WTC11 (cell line): Measurements from ENCODE around the gene XRCC1. TPM values are rescaled to one million over a fixed set of nuclear protein-coding genes. Genes with fewer than 3 reads are reported as not detected.

Source experiments
- ATAC-seq: fragments of 200-7000 bp; cut with Tn5 transposase; 2 replicates; pipeline ENCODE4 v1.10.0; 2021; ENCODE audit warnings: mild to moderate bottlenecking, moderate library complexity
- CTCF ChIA-PET: fragments of 300-600 bp; sonication (Branson Sonifier 250); formaldehyde crosslinking; loops from one replicate; lab custom pipeline; 2021; ENCODE audit warnings: antibody characterized with exemption; lab: Charles Lee
- POLR2A ChIA-PET: fragments of 350-600 bp; sonication (Branson Sonifier 250); formaldehyde crosslinking; loops from one replicate; lab custom pipeline; 2021; ENCODE audit warnings: antibody characterized with exemption; lab: Charles Lee
- DNase-seq: peaks from one replicate; pipeline ENCODE4 v3.0.0; 2021; ENCODE audit warnings: low spot score
- H3K27ac Mint-ChIP-seq: 2 replicates; pipeline ENCODE4 v1.8.0; 2021; ENCODE audit warnings: mixed read lengths
- H3K27me3 Mint-ChIP-seq: 2 replicates; pipeline ENCODE4 v1.8.0; 2021; ENCODE audit warnings: low read depth, mild to moderate bottlenecking, moderate library complexity, mixed read lengths
- H3K36me3 Mint-ChIP-seq: 2 replicates; pipeline ENCODE4 v1.8.0; 2021; ENCODE audit warnings: mixed read lengths
- H3K4me1 Mint-ChIP-seq: 2 replicates; pipeline ENCODE4 v1.8.0; 2022; ENCODE audit warnings: mixed read lengths
- H3K4me3 Mint-ChIP-seq: 2 replicates; pipeline ENCODE4 v1.8.0; 2021; ENCODE audit warnings: mild to moderate bottlenecking, moderate library complexity, mixed read lengths
- H3K9me3 Mint-ChIP-seq: 2 replicates; pipeline ENCODE4 v1.8.0; 2021; ENCODE audit warnings: mixed read lengths
- ETV6 ChIP-seq: sonication (generic); formaldehyde crosslinking; IDR thresholded peaks from 2 replicates; pipeline ENCODE4 v1.8.1; 2022; ENCODE audit warnings: mild to moderate bottlenecking, missing genetic modification reagents
- FOXP1 ChIP-seq: sonication (generic); formaldehyde crosslinking; IDR thresholded peaks from 2 replicates; pipeline ENCODE4 v1.8.0; 2022; ENCODE audit warnings: missing genetic modification reagents, mild to moderate bottlenecking, moderate library complexity, borderline replicate concordance
- HMGA2 ChIP-seq: fragments of 250-450 bp; sonication (Bioruptor Pico); IDR thresholded peaks from 2 replicates; pipeline ENCODE4 v1.4.0; 2021; ENCODE audit warnings: mild to moderate bottlenecking, moderate library complexity
- IRF2 ChIP-seq: sonication (generic); formaldehyde crosslinking; IDR thresholded peaks from 2 replicates; pipeline ENCODE4 v1.8.0; 2022; ENCODE audit warnings: low read depth, missing genetic modification reagents, borderline replicate concordance
- NR1H2 ChIP-seq: sonication (generic); formaldehyde crosslinking; IDR thresholded peaks from 2 replicates; pipeline ENCODE4 v1.9.0; 2021; ENCODE audit warnings: mild to moderate bottlenecking, moderate library complexity, missing genetic modification reagents
- ZBTB21 ChIP-seq: sonication (generic); formaldehyde crosslinking; IDR thresholded peaks from 2 replicates; pipeline ENCODE4 v1.8.1; 2023; ENCODE audit warnings: mild to moderate bottlenecking, missing genetic modification reagents, borderline replicate concordance
- total RNA-seq: library from RNA; stranded (reverse); gene quantifications from 3 replicates; pipeline ENCODE4 v1.2.3, GENCODE V29; 2021
- TF ChIP-seq, protein P1 (sequence below): sonication (generic); formaldehyde crosslinking; IDR thresholded peaks from 2 replicates; pipeline ENCODE4 v1.8.0; 2022; ENCODE audit warnings: mild to moderate bottlenecking, missing genetic modification reagents
- TF ChIP-seq, protein P2 (sequence below): sonication (generic); formaldehyde crosslinking; IDR thresholded peaks from 2 replicates; pipeline ENCODE4 v1.8.0; 2022; ENCODE audit warnings: mild to moderate bottlenecking, missing genetic modification reagents
- TF ChIP-seq, protein P3 (sequence below): fragments of 250-450 bp; sonication (Bioruptor Pico); IDR thresholded peaks from 2 replicates; pipeline ENCODE4 v1.9.0; 2021; ENCODE audit warnings: mild to moderate bottlenecking
- TF ChIP-seq, protein P4 (sequence below): sonication (generic); formaldehyde crosslinking; IDR thresholded peaks from 2 replicates; pipeline ENCODE4 v1.8.1; 2023; ENCODE audit warnings: mild to moderate bottlenecking, missing genetic modification reagents, moderate library complexity
- TF ChIP-seq, protein P5 (sequence below): fragments of 250-450 bp; sonication (Bioruptor Pico); IDR thresholded peaks from 2 replicates; pipeline ENCODE4 v1.9.0; 2021; ENCODE audit warnings: moderate library complexity, mild to moderate bottlenecking, inconsistent platforms, borderline replicate concordance
- TF ChIP-seq, protein P6 (sequence below): fragments of 200-600 bp; IDR thresholded peaks from 2 replicates; pipeline ENCODE4 v1.8.0; 2022; ENCODE audit warnings: antibody characterized with exemption
- TF ChIP-seq, protein P7 (sequence below): sonication (generic); formaldehyde crosslinking; conservative IDR thresholded peaks from 2 replicates; pipeline ENCODE4 v1.8.1; 2022; ENCODE audit warnings: mild to moderate bottlenecking, missing genetic modification reagents
- TF ChIP-seq, protein P8 (sequence below): sonication (generic); formaldehyde crosslinking; IDR thresholded peaks from 2 replicates; pipeline ENCODE4 v1.8.0; 2023; ENCODE audit warnings: missing genetic modification reagents, mild to moderate bottlenecking, borderline replicate concordance

XRCC1 gene
- total RNA-seq, 1 experiment from 2014 or later: 48.3 TPM

DNA sequence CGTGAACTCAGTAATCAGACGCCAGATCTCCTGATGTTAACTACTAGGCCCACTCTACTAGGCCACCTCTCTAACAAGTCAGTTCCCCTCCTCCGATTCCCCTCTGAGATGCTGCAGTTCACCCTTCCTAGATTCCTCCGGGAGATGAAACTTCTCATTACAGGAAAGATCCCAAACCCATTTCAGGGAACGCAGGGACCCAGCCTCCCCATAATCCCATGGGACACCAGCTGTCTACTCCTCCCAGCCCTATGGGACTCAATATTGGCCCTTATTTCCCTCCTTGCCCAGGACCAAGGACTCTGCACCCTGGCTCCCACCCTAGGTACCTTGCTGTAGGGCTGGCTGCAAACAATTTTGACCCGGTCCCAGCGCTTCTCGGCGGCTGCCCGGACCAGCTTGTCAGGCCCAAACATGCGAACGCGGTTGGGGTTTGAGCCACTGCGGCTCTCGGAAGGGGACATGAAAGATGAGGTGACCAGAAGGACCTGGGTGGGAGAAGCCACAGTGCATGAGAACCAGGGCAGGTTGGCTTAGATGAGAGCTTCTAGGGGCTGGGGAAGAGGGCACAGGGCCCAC lies 20.9 kb downstream of the XRCC1 start:
- no peaks in the 10 kb centered on the region for H3K9me3 Mint-ChIP-seq
- CTCF ChIA-PET: interaction anchor here (0.6 to 7.7 kb wide), 45 partner anchors 7 to 255 kb away, joined by 3 to 152 read pairs (median 7); partner anchors contain the start of genes ETHE1, IRGQ, PINLYP and XRCC1
- ATAC-seq (no peak), DNase-seq (no peak)
- peak overlapping the region; percentile 84; the same call in 1 of the 2 replicates for H3K27ac Mint-ChIP-seq
- no peaks in the 10 kb centered on the region for H3K27me3 Mint-ChIP-seq
- H3K4me1 Mint-ChIP-seq: peaks cover 7% of the 10 kb centered on the region
- no peak overlapping the region for H3K4me3 Mint-ChIP-seq
- H3K36me3 Mint-ChIP-seq: peaks cover 28% of the 10 kb centered on the region
- POLR2A ChIA-PET: interaction anchor here (1.6 to 1.8 kb wide), 2 partner anchors 19 to 21 kb away, joined by 6 to 8 read pairs; partner anchors contain the start of gene ZNF575
- no peak for TF ChIP-seq NR1H2
- TF ChIP-seq, protein P1, sequence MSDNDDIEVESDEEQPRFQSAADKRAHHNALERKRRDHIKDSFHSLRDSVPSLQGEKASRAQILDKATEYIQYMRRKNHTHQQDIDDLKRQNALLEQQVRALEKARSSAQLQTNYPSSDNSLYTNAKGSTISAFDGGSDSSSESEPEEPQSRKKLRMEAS: no peak
- TF ChIP-seq FOXP1 (CRISPR knock-in tag): no peak
- no peak for TF ChIP-seq ZBTB21 (CRISPR knock-in tag)
- TF ChIP-seq HMGA2 (CRISPR knock-in tag): no peak
- TF ChIP-seq, protein P2, sequence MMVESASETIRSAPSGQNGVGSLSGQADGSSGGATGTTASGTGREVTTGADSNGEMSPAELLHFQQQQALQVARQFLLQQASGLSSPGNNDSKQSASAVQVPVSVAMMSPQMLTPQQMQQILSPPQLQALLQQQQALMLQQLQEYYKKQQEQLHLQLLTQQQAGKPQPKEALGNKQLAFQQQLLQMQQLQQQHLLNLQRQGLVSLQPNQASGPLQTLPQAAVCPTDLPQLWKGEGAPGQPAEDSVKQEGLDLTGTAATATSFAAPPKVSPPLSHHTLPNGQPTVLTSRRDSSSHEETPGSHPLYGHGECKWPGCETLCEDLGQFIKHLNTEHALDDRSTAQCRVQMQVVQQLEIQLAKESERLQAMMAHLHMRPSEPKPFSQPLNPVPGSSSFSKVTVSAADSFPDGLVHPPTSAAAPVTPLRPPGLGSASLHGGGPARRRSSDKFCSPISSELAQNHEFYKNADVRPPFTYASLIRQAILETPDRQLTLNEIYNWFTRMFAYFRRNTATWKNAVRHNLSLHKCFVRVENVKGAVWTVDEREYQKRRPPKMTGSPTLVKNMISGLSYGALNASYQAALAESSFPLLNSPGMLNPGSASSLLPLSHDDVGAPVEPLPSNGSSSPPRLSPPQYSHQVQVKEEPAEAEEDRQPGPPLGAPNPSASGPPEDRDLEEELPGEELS (CRISPR knock-in tag): no peak
- TF ChIP-seq, protein P3, sequence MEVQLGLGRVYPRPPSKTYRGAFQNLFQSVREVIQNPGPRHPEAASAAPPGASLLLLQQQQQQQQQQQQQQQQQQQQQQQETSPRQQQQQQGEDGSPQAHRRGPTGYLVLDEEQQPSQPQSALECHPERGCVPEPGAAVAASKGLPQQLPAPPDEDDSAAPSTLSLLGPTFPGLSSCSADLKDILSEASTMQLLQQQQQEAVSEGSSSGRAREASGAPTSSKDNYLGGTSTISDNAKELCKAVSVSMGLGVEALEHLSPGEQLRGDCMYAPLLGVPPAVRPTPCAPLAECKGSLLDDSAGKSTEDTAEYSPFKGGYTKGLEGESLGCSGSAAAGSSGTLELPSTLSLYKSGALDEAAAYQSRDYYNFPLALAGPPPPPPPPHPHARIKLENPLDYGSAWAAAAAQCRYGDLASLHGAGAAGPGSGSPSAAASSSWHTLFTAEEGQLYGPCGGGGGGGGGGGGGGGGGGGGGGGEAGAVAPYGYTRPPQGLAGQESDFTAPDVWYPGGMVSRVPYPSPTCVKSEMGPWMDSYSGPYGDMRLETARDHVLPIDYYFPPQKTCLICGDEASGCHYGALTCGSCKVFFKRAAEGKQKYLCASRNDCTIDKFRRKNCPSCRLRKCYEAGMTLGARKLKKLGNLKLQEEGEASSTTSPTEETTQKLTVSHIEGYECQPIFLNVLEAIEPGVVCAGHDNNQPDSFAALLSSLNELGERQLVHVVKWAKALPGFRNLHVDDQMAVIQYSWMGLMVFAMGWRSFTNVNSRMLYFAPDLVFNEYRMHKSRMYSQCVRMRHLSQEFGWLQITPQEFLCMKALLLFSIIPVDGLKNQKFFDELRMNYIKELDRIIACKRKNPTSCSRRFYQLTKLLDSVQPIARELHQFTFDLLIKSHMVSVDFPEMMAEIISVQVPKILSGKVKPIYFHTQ: no peak
- TF ChIP-seq, protein P4, sequence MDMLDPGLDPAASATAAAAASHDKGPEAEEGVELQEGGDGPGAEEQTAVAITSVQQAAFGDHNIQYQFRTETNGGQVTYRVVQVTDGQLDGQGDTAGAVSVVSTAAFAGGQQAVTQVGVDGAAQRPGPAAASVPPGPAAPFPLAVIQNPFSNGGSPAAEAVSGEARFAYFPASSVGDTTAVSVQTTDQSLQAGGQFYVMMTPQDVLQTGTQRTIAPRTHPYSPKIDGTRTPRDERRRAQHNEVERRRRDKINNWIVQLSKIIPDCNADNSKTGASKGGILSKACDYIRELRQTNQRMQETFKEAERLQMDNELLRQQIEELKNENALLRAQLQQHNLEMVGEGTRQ: no peak
- TF ChIP-seq, protein P5, sequence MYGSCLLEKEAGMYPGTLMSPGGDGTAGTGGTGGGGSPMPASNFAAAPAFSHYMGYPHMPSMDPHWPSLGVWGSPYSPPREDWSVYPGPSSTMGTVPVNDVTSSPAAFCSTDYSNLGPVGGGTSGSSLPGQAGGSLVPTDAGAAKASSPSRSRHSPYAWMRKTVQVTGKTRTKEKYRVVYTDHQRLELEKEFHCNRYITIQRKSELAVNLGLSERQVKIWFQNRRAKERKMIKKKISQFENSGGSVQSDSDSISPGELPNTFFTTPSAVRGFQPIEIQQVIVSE (CRISPR knock-in tag): no peak
- TF ChIP-seq IRF2: no peak
- TF ChIP-seq, protein P6, sequence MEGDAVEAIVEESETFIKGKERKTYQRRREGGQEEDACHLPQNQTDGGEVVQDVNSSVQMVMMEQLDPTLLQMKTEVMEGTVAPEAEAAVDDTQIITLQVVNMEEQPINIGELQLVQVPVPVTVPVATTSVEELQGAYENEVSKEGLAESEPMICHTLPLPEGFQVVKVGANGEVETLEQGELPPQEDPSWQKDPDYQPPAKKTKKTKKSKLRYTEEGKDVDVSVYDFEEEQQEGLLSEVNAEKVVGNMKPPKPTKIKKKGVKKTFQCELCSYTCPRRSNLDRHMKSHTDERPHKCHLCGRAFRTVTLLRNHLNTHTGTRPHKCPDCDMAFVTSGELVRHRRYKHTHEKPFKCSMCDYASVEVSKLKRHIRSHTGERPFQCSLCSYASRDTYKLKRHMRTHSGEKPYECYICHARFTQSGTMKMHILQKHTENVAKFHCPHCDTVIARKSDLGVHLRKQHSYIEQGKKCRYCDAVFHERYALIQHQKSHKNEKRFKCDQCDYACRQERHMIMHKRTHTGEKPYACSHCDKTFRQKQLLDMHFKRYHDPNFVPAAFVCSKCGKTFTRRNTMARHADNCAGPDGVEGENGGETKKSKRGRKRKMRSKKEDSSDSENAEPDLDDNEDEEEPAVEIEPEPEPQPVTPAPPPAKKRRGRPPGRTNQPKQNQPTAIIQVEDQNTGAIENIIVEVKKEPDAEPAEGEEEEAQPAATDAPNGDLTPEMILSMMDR: no peak
- TF ChIP-seq ETV6 (CRISPR knock-in tag): no peak
- TF ChIP-seq, protein P7, sequence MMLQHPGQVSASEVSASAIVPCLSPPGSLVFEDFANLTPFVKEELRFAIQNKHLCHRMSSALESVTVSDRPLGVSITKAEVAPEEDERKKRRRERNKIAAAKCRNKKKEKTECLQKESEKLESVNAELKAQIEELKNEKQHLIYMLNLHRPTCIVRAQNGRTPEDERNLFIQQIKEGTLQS (CRISPR knock-in tag): no peak
- TF ChIP-seq, protein P8, sequence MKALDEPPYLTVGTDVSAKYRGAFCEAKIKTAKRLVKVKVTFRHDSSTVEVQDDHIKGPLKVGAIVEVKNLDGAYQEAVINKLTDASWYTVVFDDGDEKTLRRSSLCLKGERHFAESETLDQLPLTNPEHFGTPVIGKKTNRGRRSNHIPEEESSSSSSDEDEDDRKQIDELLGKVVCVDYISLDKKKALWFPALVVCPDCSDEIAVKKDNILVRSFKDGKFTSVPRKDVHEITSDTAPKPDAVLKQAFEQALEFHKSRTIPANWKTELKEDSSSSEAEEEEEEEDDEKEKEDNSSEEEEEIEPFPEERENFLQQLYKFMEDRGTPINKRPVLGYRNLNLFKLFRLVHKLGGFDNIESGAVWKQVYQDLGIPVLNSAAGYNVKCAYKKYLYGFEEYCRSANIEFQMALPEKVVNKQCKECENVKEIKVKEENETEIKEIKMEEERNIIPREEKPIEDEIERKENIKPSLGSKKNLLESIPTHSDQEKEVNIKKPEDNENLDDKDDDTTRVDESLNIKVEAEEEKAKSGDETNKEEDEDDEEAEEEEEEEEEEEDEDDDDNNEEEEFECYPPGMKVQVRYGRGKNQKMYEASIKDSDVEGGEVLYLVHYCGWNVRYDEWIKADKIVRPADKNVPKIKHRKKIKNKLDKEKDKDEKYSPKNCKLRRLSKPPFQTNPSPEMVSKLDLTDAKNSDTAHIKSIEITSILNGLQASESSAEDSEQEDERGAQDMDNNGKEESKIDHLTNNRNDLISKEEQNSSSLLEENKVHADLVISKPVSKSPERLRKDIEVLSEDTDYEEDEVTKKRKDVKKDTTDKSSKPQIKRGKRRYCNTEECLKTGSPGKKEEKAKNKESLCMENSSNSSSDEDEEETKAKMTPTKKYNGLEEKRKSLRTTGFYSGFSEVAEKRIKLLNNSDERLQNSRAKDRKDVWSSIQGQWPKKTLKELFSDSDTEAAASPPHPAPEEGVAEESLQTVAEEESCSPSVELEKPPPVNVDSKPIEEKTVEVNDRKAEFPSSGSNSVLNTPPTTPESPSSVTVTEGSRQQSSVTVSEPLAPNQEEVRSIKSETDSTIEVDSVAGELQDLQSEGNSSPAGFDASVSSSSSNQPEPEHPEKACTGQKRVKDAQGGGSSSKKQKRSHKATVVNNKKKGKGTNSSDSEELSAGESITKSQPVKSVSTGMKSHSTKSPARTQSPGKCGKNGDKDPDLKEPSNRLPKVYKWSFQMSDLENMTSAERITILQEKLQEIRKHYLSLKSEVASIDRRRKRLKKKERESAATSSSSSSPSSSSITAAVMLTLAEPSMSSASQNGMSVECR (CRISPR knock-in tag): no peak
